Peyer's patch (tissue), 4 donors: ENCODE measurements around the gene CDKN1C. TPM values are rescaled to one million over a fixed set of nuclear protein-coding genes. Genes with fewer than 3 reads are reported as not detected.

ENCODE experiments used
- DNase-seq, 3 donors: peaks; one replicate each; pipeline ENCODE4 v3.0.0-alpha.2; 2017 to 2019
- H3K27ac ChIP-seq, 4 donors: fragments of 200-600 bp; sonication (generic); one replicate each; pipeline ENCODE4 v1.5.1; 2016 to 2019
- H3K27me3 ChIP-seq, 2 donors: fragments of 200-600 bp; sonication (generic); one replicate each; pipeline ENCODE4 v1.5.1; 2019
- H3K36me3 ChIP-seq, 3 donors: fragments of 200-600 bp; sonication (generic); one replicate each; pipeline ENCODE4 v1.5.1; 2016 to 2019
- H3K4me1 ChIP-seq, 4 donors: fragments of 200-600 bp; sonication (generic); one replicate each; pipeline ENCODE4 v1.5.1; 2016 to 2019
- H3K4me3 ChIP-seq, 4 donors: fragments of 200-600 bp; sonication (generic); 1 replicate in 3 of 4; 2 replicates in 1 of 4; pipeline ENCODE4 v1.5.1; 2016 to 2019; ENCODE audit warnings: mild to moderate bottlenecking in 1 of 4
- H3K9me3 ChIP-seq, 4 donors: fragments of 200-600 bp; sonication (generic); one replicate each; pipeline ENCODE4 v1.5.1; 2016 to 2019; ENCODE audit warnings: mild to moderate bottlenecking in 1 of 4
- POLR2A ChIP-seq, 2 donors: fragments of 450-650 bp; IDR thresholded peaks; one replicate each; pipeline ENCODE4 v1.5.1; 2017; ENCODE audit warnings: antibody characterized with exemption in 2 of 2, mild to moderate bottlenecking in 2 of 2, moderate library complexity in 2 of 2
- total RNA-seq, 4 donors: library from RNA; depleted of rRNA; stranded (reverse); fragments of >200 nt; gene quantifications; one replicate each; pipeline ENCODE4 v1.1.0, GENCODE V29; 2016
- TF ChIP-seq, protein P1 (sequence below), 6 experiments: fragments of 450-650 bp in 4 of 6; fragments of 200-600 bp in 2 of 6; sonication (generic) in 1 of 6; IDR thresholded peaks; one replicate each; pipeline ENCODE4 v1.5.1; 2017 to 2019; ENCODE audit warnings: antibody characterized with exemption in 6 of 6, mild to moderate bottlenecking in 3 of 6, moderate library complexity in 1 of 6

CDKN1C gene
- total RNA-seq, 4 donors from 2014 or later = 6.1 to 22.3 (median 11.1) TPM

DNA sequence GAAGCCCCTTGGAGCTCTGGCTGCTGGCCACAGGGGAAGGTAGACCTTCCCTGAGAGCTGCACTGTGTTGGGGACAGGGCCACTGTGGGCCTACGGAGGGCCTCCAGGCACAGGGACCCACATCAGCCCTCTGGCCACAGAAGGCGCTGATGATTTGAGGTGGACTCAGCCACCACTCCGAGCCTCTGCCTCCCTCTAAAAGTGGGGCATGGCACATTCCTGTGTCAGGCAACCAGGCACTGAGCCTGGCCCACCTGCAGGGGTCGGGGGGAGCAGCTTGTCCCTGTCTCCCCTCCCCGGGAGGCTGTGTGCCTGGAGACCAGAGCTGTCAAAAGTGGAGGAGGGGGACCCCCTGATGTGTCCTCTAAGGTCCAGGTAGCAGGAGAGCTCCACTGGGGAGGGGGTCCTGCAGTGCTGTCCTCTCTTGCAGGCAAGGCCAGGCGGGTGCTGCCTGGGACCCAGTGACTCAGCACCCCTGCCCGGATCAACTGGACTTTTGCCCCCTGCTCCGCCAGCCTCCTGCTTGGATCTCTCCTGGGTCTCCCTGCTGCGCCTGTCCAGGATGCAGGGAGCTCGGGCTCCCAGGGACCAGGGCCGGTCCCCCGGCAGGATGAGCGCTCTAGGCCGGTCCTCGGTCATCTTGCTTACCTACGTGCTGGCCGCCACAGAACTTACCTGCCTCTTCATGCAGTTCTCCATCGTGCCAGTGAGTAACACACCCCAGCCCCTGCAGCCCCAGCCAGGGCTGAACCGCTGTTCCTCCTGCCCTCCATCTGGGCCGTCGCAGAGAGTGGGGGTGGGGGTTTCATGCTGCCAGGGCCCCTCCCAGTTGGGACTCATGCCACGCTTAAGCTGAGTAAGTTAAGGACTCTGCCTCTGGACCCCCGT, 17.5 kb upstream of the CDKN1C start:
- H3K9me3 ChIP-seq = no peaks in the 10 kb centered on the region
- H3K4me3 ChIP-seq = peak overlapping the region; percentile 60 to 90 (median 68)
- DNase-seq = peak in 2 of 3 donors; percentile 85 to 93
- peak overlapping the region; percentile 81 to 99 (median 94) for H3K27ac ChIP-seq
- no peaks in the 10 kb centered on the region for H3K27me3 ChIP-seq
- TF ChIP-seq, protein P1, sequence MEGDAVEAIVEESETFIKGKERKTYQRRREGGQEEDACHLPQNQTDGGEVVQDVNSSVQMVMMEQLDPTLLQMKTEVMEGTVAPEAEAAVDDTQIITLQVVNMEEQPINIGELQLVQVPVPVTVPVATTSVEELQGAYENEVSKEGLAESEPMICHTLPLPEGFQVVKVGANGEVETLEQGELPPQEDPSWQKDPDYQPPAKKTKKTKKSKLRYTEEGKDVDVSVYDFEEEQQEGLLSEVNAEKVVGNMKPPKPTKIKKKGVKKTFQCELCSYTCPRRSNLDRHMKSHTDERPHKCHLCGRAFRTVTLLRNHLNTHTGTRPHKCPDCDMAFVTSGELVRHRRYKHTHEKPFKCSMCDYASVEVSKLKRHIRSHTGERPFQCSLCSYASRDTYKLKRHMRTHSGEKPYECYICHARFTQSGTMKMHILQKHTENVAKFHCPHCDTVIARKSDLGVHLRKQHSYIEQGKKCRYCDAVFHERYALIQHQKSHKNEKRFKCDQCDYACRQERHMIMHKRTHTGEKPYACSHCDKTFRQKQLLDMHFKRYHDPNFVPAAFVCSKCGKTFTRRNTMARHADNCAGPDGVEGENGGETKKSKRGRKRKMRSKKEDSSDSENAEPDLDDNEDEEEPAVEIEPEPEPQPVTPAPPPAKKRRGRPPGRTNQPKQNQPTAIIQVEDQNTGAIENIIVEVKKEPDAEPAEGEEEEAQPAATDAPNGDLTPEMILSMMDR (IDR thresholded peaks at IDR 0.05) = peak in 1 of 6 experiments; percentile 34
- peak; percentile 75 to 78 for TF ChIP-seq POLR2A (IDR thresholded peaks at IDR 0.05)
- peaks cover 3 to 54% (median 23%) of the 10 kb centered on the region in 4 donors for H3K4me1 ChIP-seq
- peaks cover 0 to 3% (median 0%) of the 10 kb centered on the region in 3 donors for H3K36me3 ChIP-seq

DNA sequence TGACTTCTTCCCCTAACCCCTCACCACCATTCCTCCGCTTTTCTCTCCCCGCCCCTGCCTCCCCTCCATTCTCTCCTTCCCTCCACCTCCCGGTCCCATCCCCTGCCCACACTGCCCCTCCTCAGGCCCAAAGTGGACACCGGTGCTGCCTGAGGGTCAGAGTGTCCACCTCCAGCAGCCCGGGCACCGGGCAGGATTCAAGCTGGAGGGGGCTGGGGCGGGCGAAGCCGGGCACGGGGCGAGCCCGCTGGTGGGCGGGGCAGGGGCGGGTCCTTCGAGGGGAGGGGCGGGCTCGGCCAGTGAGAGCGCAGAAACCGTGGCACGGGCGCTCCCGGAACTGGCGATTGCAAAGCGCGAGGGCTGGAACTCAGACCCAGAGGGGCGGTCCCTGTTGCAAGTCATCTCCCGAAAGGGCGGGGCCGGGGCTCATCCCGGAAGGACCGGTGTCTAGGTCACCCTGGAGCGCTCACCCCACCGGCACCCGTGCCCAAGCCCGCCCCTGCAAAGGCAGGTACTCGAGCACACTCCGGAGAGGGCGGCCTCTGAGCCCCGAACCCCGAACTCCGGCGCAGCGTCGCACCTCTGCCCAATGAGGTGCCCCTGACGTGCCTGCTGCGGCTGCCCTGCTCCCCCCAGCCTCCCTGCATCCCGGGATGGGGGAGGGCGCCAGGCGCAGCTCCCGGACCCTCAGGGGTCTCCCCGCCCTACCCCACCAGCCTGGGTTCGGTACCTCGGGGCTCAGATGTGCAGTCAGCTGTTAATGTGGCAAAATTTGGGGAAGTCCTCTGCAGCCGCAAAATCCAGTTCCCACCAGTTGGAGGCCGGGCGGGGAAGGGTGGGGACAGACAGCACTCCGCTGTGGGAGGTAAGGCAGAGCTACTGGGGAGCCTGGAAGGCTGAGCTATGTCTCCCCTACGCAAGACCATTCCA, 16.5 kb upstream of the CDKN1C start:
- DNase-seq = peak; percentile 98 to 99 (median 99)
- Histone ChIP-seq H3K4me1 (peaks cover 3 to 54% (median 24%) of the 10 kb centered on the region in 4 donors), H3K9me3 (no peaks in the 10 kb centered on the region), H3K27me3 (no peaks in the 10 kb centered on the region), H3K36me3 (no peaks in the 10 kb centered on the region), H3K27ac (peak overlapping the region; percentile 81 to 99 (median 94)), H3K4me3 (peak overlapping the region; percentile 60 to 90 (median 68))
- peak; percentile 95 for TF ChIP-seq POLR2A (IDR thresholded peaks at IDR 0.05)
- TF ChIP-seq, protein P1 (IDR thresholded peaks at IDR 0.05) = no peak

DNA sequence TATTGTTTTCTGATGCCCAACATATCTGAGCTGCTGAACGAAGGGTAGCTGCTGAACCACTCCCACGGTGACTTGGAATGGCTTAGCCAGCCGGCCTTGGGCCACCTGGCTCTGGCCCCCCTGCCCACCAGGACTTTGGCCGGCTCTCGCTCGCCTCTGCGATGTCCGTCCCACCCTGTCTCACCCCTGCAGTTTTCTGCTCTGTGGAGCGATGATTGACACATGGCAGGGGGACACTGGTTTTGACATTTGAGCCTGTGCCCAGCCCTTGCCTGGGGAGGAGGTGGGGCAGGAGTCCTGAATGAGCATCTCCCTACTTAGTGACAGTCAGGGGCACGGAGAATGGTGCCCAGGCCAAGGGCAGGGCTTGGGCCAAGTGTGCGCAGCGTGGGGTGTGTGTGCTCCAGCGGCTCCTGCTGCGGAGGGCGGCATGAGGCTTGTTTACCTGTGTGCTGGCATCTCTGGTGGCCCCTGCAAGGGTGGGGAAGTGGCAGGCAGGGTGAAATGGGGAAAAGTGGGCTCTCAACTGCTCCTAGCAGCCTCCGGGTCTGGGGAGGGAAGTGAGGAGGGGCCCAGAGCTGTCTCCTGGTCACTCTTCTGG, 15.7 kb upstream of the CDKN1C start:
- DNase-seq = no peak
- Histone ChIP-seq H3K4me1 (peaks cover 3 to 54% (median 24%) of the 10 kb centered on the region in 4 donors), H3K36me3 (no peaks in the 10 kb centered on the region), H3K27ac (peak overlapping the region; percentile 81 to 99 (median 94)), H3K27me3 (no peaks in the 10 kb centered on the region), H3K9me3 (no peaks in the 10 kb centered on the region), H3K4me3 (peak overlapping the region; percentile 60 to 90 (median 68))
- no peak for TF ChIP-seq POLR2A (IDR thresholded peaks at IDR 0.05)
- TF ChIP-seq, protein P1 (IDR thresholded peaks at IDR 0.05) = no peak

DNA sequence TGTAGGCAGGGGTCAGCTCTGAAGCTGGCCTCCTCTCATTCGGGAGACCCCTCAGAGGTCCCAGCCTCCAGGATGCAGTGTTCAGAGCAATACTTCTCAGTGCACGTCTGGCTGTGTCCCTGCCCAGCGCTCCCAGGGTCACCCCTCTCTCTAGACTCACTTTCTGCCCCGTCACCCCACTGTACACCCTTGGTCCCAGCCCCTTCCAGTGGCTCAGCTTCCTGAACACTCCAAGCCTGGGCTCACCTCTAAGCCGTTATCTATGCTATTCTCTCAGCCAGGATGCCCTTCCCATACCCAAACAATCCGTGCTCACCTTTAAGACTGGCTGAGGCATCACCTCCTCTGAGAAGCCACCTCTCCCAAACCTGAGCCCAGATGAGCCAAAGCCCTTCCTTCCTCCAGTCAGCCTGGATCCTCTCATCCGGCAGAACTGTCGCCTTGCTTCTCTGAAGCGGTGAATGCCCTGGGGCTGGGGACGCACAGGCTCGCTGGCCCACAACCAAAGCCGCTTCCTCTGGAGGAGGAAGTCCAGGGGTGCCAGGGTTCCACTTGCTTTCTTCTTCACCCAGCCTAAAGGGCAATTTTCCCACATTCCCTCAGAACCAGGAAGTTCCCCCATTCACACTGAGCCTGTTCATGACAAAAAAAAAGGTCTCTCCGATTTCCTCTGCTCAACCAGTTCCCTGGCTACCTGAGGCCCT, 13.7 kb upstream of the CDKN1C start:
- TF ChIP-seq, protein P1 (IDR thresholded peaks at IDR 0.05) = no peak
- no peak for TF ChIP-seq POLR2A (IDR thresholded peaks at IDR 0.05)
- peaks cover 3 to 46% (median 24%) of the 10 kb centered on the region in 4 donors for H3K4me1 ChIP-seq
- H3K27me3 ChIP-seq = no peaks in the 10 kb centered on the region
- H3K9me3 ChIP-seq = no peaks in the 10 kb centered on the region
- H3K4me3 ChIP-seq = no peak overlapping the region
- DNase-seq = no peak
- H3K36me3 ChIP-seq = no peaks in the 10 kb centered on the region
- H3K27ac ChIP-seq = peak overlapping the region; percentile 12 to 81 (median 64)
